Measurements from ENCODE around the gene PAPPA. TPM values are rescaled to one million over a fixed set of nuclear protein-coding genes. Genes with fewer than 3 reads are reported as not detected.
A peak's percentile ranks its signal among the peaks of the same experiment; 100 is the strongest.

PAPPA gene
- total RNA-seq, 8 experiments from 2014 or later: 1.5 to 26.5 (median 9.5) TPM

DNA sequence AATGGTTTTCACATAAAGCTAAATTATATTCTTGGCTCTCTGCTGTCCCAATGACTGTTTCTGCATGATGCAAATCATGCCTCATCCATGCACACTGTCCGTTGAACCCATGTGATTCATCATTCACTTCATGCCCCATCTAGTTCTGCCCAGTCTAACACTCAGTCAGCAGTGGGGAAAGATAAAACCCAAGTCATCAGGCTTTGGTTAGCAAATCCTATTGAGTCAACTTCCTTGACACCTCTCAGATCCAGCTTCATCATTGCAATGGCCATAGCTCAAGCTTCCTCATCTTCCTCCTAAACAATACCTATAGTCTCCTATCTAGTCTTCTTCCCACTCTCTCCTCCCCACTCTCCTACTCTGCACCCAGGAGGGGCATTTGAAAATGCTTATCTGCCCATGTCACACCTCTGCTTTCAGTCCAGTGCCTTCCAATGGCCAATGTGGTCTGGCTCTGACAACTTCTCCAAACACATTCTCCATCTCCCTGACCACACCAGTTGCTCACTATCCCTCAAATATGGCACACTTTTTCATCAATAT is 267.5 kb downstream of the PAPPA start:
- no peak overlapping the region for H3K4me3 ChIP-seq
- in situ Hi-C loops (cut with MboI; ENCODE audit: low pct_unique_long_range_greater_than_20kb in 2 of 9, low sequenced_read_pairs in 9 of 9, unreplicated experiment in 9 of 9): no loop called here
- peak; percentile 77 to 98 (median 94) for ATAC-seq (replicated peaks in 6 of 8)

GRCh38 chr9:116422119-116422979 is 268.8 kb downstream of the PAPPA start:
- Histone ChIP-seq H3K4me1 (replicated peaks in 1 of 2) (peaks cover 5 to 6% of the 10 kb centered on the region in 2 donors), H3K4me3 (no peak overlapping the region), H3K27ac (no peak overlapping the region)
- in situ Hi-C loops (cut with MboI; ENCODE audit: low pct_unique_long_range_greater_than_20kb in 2 of 9, low sequenced_read_pairs in 9 of 9, unreplicated experiment in 9 of 9): no loop called here
- no peak for ATAC-seq (replicated peaks in 6 of 8)
- WGBS, 10 experiments: 89 to 100% (median 100%) methylated on average over 1 to 5 of the region's 5 CpGs

More for the DNA sequence above, 267.5 kb downstream of the PAPPA start:
- Histone ChIP-seq H3K4me1 (replicated peaks in 1 of 2) (peaks cover 6 to 7% of the 10 kb centered on the region in 2 donors), H3K27ac (no peak overlapping the region)
- 0 to 86% (median 57%) methylated on average over 1 of the region's 1 CpG; no CpG with 5 or more reads in 6 of the 10 experiments for WGBS, 10 experiments

- whole genome bisulfite sequencing, 10 experiments: 13 to 100% (median 75%) methylated on average over 1 of the region's 1 CpG; no CpG with 5 or more reads in 6 of the 10 experiments
- no peak overlapping the region for H3K4me3 ChIP-seq
- ATAC-seq (replicated peaks in 6 of 8): no peak
- in situ Hi-C loops (cut with MboI; ENCODE audit: low pct_unique_long_range_greater_than_20kb in 2 of 9, low sequenced_read_pairs in 9 of 9, unreplicated experiment in 9 of 9): no loop called here
- no peaks in the 10 kb centered on the region for H3K4me1 ChIP-seq (replicated peaks in 1 of 2)
- H3K27ac ChIP-seq: no peak overlapping the region
Observed at GRCh38 chr9:116423149-116423548, 269.6 kb downstream of the PAPPA start.

DNA sequence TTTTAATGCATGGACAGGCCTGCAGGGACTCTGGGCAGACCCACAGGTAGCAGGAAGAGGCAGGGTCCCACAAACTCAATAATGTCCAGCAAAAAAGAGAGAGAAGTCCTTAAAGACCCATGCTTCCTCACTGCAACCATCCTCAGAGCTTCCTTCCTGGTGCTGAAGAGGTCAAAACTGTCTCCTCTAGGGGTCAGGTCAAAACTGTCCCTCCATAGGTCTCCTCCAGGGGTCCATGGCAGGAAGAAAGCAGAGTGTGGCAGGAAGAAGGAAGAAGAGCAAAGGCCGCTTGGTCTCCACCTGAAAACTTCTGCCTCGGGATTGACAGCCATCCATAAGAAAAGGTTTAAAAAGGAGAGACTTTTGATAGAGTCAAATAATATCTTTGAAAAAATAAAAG is 271.7 kb downstream of the PAPPA start:
- Histone ChIP-seq H3K4me3 (no peak overlapping the region), H3K27ac (no peak overlapping the region), H3K4me1 (replicated peaks in 1 of 2) (peaks cover 0 to 2% of the 10 kb centered on the region in 2 donors)
- no peak for ATAC-seq (replicated peaks in 6 of 8)
- in situ Hi-C loops (cut with MboI; ENCODE audit: low pct_unique_long_range_greater_than_20kb in 2 of 9, low sequenced_read_pairs in 9 of 9, unreplicated experiment in 9 of 9): no loop called here
- WGBS, 10 experiments: 13 to 100% (median 85%) methylated on average over 1 to 2 of the region's 2 CpGs; no CpG with 5 or more reads in 2 of the 10 experiments

GRCh38 chr9:116430849-116431248 is 277.3 kb downstream of the PAPPA start:
- peak in 4 of 8 experiments; percentile 45 to 63 (median 60) for ATAC-seq (replicated peaks in 6 of 8)
- in situ Hi-C loops (cut with MboI; ENCODE audit: low pct_unique_long_range_greater_than_20kb in 2 of 9, low sequenced_read_pairs in 9 of 9, unreplicated experiment in 9 of 9): no loop called here
- Histone ChIP-seq H3K4me3 (no peak overlapping the region), H3K27ac (no peak overlapping the region), H3K4me1 (replicated peaks in 1 of 2) (peaks cover 4 to 16% of the 10 kb centered on the region in 2 donors)
- WGBS, 10 experiments: 56 to 100% (median 85%) methylated on average over 1 to 3 of the region's 3 CpGs; no CpG with 5 or more reads in 2 of the 10 experiments

DNA sequence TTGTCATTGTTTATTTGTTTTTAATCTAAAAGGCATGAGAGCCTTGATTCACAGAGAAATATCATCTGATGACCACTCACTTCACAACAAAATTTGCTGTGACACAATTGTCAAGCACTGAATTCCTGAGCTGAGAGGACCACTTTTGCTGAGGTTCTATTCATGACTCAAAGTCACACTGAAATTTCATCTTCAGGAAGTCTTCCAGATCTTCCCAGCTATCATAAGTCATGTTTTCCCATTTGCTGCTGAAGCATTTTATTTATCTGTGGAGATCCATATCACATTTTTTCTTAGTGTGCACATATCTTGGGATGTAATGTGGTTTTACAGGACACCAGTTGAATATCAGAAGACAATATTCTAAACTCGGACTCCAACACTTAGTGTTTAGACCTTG is 278.5 kb downstream of the PAPPA start:
- in situ Hi-C loops (cut with MboI; ENCODE audit: low pct_unique_long_range_greater_than_20kb in 2 of 9, low sequenced_read_pairs in 9 of 9, unreplicated experiment in 9 of 9): no loop called here
- no peak for ATAC-seq (replicated peaks in 6 of 8)

GRCh38 chr9:116434314-116434713 is 280.7 kb downstream of the PAPPA start:
- WGBS, 10 experiments: 29 to 100% (median 73%) methylated on average over 1 to 4 of the region's 4 CpGs; no CpG with 5 or more reads in 2 of the 10 experiments
- in situ Hi-C loops (cut with MboI; ENCODE audit: low pct_unique_long_range_greater_than_20kb in 2 of 9, low sequenced_read_pairs in 9 of 9, unreplicated experiment in 9 of 9): no loop called here
- peaks cover 4 to 16% of the 10 kb centered on the region in 2 donors for H3K4me1 ChIP-seq (replicated peaks in 1 of 2)
- no peak for ATAC-seq (replicated peaks in 6 of 8)
- H3K4me3 ChIP-seq: no peak overlapping the region
- H3K27ac ChIP-seq: no peak overlapping the region

More for the DNA sequence above, 278.5 kb downstream of the PAPPA start:
- WGBS, 10 experiments: 33 to 100% (median 90%) methylated on average over 1 of the region's 1 CpG; no CpG with 5 or more reads in 3 of the 10 experiments
- no peak overlapping the region for H3K27ac ChIP-seq
- no peak overlapping the region for H3K4me3 ChIP-seq
- peaks cover 4 to 16% of the 10 kb centered on the region in 2 donors for H3K4me1 ChIP-seq (replicated peaks in 1 of 2)

DNA sequence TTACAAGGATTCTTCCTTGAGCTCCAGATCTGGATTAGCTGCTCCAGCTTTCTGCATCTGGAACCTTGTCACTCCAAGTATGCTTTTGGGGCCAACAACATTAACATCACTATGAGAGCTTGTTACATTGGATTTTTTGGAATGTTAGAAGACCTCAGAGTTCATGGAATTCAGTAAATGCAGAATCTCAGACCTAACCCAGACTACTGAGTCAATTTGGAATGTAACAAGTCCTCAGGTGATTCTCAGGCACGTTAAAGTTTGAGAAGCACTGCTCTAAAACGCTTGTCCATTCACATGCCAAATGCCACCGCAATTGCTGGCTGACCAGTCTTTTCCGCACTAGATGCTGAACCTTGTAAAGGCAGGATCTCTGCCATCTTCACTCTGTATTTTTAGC is 282.1 kb downstream of the PAPPA start:
- WGBS, 10 experiments: 50 to 86% (median 80%) methylated on average over 1 to 3 of the region's 4 CpGs; no CpG with 5 or more reads in 3 of the 10 experiments
- H3K27ac ChIP-seq: no peak overlapping the region
- no peak for ATAC-seq (replicated peaks in 6 of 8)
- in situ Hi-C loops (cut with MboI; ENCODE audit: low pct_unique_long_range_greater_than_20kb in 2 of 9, low sequenced_read_pairs in 9 of 9, unreplicated experiment in 9 of 9): no loop called here
- H3K4me1 ChIP-seq (replicated peaks in 1 of 2): peaks cover 4 to 9% of the 10 kb centered on the region in 2 donors
- no peak overlapping the region for H3K4me3 ChIP-seq

- Histone ChIP-seq H3K4me1 (replicated peaks in 1 of 2) (peaks cover 0 to 5% of the 10 kb centered on the region in 2 donors), H3K4me3 (no peak overlapping the region), H3K27ac (no peak overlapping the region)
- WGBS, 10 experiments: 92 to 100% (median 100%) methylated on average over 1 of the region's 1 CpG; no CpG with 5 or more reads in 7 of the 10 experiments
- in situ Hi-C loops (cut with MboI; ENCODE audit: low pct_unique_long_range_greater_than_20kb in 2 of 9, low sequenced_read_pairs in 9 of 9, unreplicated experiment in 9 of 9): no loop called here
- no peak for ATAC-seq (replicated peaks in 6 of 8)
Observed at GRCh38 chr9:116436121-116436520, 282.5 kb downstream of the PAPPA start.

DNA sequence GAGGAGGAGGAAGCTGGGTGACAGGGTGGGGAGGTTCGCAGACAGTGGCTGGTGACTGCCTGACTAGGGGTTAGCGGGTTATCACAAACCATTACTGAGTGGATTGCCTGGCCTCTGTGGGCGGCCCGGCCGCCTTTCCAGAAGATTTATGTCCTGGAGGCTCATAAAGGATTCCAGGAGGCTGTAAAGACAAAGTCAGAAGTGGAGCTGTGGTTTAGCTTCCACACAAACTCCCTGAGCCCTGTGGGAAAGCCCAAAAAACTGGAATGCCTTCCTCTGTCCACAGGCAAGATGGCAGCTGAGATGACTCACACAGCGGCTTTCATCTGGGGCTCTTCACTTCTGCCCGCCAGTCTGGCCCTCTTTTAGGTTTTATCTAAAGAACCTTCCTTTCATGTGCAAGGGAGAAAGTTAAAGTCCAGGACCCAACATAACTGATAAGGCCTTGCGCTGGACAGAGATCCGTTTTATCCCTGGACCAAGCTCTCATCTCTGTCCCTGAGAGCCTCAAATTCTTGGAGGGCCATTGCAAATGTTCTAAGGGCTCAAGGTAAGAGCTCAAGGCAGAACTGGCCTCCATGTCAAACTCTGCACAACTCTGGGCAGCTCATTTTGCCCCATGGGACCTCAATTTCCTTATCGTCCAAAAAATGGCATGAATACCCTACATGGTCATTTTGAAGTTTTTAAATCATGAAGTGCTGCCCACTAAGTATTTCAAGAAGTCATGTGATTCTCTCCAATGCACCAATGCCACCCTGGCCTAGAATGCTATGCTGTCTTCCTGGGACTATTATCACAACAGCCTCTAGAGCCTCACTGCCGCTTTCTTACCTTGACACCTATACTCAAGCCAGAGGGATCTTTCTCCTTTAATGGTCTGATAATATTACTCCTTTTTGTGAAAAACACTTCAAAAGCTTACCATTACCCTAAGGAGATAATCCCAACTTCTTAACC is 284.1 kb downstream of the PAPPA start:
- WGBS, 10 experiments: 89 to 100% (median 100%) methylated on average over 1 to 7 of the region's 11 CpGs
- no peak overlapping the region for H3K27ac ChIP-seq

DNA sequence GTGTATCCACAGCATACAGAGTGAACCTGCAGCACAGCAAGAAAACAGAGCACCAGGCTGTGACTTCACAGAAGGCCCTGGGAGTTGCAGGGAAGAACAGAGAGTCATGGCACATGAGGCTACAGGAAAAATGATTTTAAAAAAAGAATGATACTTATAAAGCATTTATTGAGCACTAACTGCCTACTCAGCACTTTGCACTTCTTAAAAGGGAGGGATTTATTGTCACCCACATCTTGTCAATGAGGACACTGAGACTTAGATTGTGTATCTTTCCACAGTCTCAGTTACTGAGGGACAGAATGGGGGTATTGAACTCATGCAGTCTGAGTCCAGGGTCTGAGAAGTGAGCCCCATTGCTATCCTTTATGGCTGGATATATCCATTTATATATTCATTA is 288.9 kb downstream of the PAPPA start:
- no peak for ATAC-seq (replicated peaks in 6 of 8)
- in situ Hi-C loops (cut with MboI; ENCODE audit: low pct_unique_long_range_greater_than_20kb in 2 of 9, low sequenced_read_pairs in 9 of 9, unreplicated experiment in 9 of 9): no loop called here

More for the DNA sequence above, 284.1 kb downstream of the PAPPA start:
- ATAC-seq (replicated peaks in 6 of 8): no peak
- Histone ChIP-seq H3K4me1 (replicated peaks in 1 of 2) (no peaks in the 10 kb centered on the region), H3K4me3 (no peak overlapping the region)
- in situ Hi-C loops (cut with MboI; ENCODE audit: low pct_unique_long_range_greater_than_20kb in 2 of 9, low sequenced_read_pairs in 9 of 9, unreplicated experiment in 9 of 9): no loop called here

GRCh38 chr9:116447934-116448333 is 294.3 kb downstream of the PAPPA start:
- ATAC-seq (replicated peaks in 6 of 8): no peak
- Histone ChIP-seq H3K4me1 (replicated peaks in 1 of 2) (peaks cover 0 to 2% of the 10 kb centered on the region in 2 donors), H3K4me3 (no peak overlapping the region), H3K27ac (no peak overlapping the region)
- 80 to 100% (median 100%) methylated on average over 1 to 2 of the region's 6 CpGs; no CpG with 5 or more reads in 7 of the 10 experiments for WGBS, 10 experiments
- in situ Hi-C loops (cut with MboI; ENCODE audit: low pct_unique_long_range_greater_than_20kb in 2 of 9, low sequenced_read_pairs in 9 of 9, unreplicated experiment in 9 of 9): no loop called here

More for the DNA sequence above, 288.9 kb downstream of the PAPPA start:
- no peak overlapping the region for H3K4me3 ChIP-seq
- H3K4me1 ChIP-seq (replicated peaks in 1 of 2): no peaks in the 10 kb centered on the region
- no peak overlapping the region for H3K27ac ChIP-seq
